Central memory CD8-positive, alpha-beta T cell (primary cell): ENCODE measurements around the gene AMBP.
A peak's percentile ranks its signal among the peaks of the same experiment; 100 is the strongest.
"Not testable (repeated sequence)": the region's sequence is repeated elsewhere in the genome, so short reads cannot be mapped to it uniquely, and the experiment has no call there.

Experiments used
- ATAC-seq: fragments of 150-1000 bp; cut with Tn5 transposase; replicated peaks from 2 replicates; pipeline ENCODE4 v1.10.0; 2022; ENCODE audit warnings: mild to moderate bottlenecking, moderate FRiP score, moderate number of reproducible peaks; ENCODE audit not compliant: poor library complexity, severe bottlenecking; ENCODE audit errors: extremely low read depth
- DNase-seq, 2 donors: peaks; one replicate each; pipeline ENCODE4 v3.0.0; 2021; ENCODE audit warnings: low spot score in 2 of 2
- H3K27ac Mint-ChIP-seq: one replicate; pipeline ENCODE4 v1.8.0; 2022; ENCODE audit warnings: low read depth, mild to moderate bottlenecking, moderate library complexity, mixed read lengths
- H3K27me3 Mint-ChIP-seq: one replicate; pipeline ENCODE4 v1.8.0; 2022; ENCODE audit warnings: mixed read lengths
- H3K36me3 Mint-ChIP-seq: one replicate; pipeline ENCODE4 v1.8.0; 2022; ENCODE audit warnings: mild to moderate bottlenecking, moderate library complexity, mixed read lengths; ENCODE audit not compliant: insufficient read depth
- H3K4me1 Mint-ChIP-seq: one replicate; pipeline ENCODE4 v1.8.0; 2022; ENCODE audit warnings: mixed read lengths
- H3K4me3 Mint-ChIP-seq: one replicate; pipeline ENCODE4 v1.8.0; 2022; ENCODE audit warnings: mild to moderate bottlenecking, moderate library complexity, mixed read lengths
- H3K9me3 Mint-ChIP-seq: one replicate; pipeline ENCODE4 v1.8.0; 2022; ENCODE audit warnings: mixed read lengths

The AMBP gene

DNA sequence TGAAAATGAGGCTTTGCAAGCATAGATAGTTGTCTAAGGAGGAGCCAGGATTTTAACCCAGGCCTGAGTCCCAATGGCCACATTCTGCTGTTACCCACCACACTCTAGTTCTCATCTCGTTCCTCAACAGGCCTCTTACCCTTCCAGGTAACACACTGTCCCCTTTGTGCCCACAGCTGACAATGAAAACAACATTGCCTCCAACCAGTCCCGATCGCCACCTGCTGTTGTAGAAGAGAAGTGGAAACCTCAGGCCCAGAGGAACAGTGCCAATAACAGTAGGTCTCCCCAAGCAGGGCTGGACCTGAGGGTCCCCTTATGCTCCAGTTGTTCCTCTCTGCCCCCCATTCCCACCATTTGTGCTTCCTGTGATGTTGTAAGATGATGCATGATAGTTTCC lies 30.4 kb downstream of the AMBP start:
- peaks cover 2% of the 10 kb centered on the region for H3K36me3 Mint-ChIP-seq
- DNase-seq (peak in 1 of 2 donors; percentile 7), ATAC-seq (no peak)
- H3K27me3 Mint-ChIP-seq, result peaks cover 32% of the 10 kb centered on the region
- H3K9me3 Mint-ChIP-seq, result no peaks in the 10 kb centered on the region
- no peak overlapping the region for H3K27ac Mint-ChIP-seq
- H3K4me1 Mint-ChIP-seq, result no peaks in the 10 kb centered on the region
- H3K4me3 Mint-ChIP-seq, result no peak overlapping the region

DNA sequence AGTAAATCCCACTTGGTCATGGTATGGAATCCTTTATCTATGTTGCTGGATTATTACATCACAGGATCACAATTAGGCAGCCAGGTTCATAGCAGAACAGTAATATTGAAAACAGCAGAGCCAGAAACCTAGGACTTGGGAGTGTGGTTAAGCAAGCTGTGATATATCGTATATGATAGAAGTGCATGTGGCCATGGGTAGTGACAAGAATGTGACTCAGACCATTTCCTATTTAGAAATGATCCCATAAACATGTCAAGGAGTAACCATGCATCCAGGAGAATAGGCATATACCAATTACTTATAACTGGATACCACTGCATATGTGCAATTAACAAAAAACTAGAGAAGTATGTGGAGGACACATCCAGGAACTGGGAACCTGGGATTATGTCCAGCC lies 31.2 kb downstream of the AMBP start:
- Mint-ChIP-seq H3K27me3 (peaks cover 32% of the 10 kb centered on the region), H3K9me3 (no peaks in the 10 kb centered on the region), H3K4me3 (no peak overlapping the region), H3K27ac (no peak overlapping the region), H3K4me1 (no peaks in the 10 kb centered on the region), H3K36me3 (peaks cover 4% of the 10 kb centered on the region)
- DNase-seq (no peak), ATAC-seq (no peak)

DNA sequence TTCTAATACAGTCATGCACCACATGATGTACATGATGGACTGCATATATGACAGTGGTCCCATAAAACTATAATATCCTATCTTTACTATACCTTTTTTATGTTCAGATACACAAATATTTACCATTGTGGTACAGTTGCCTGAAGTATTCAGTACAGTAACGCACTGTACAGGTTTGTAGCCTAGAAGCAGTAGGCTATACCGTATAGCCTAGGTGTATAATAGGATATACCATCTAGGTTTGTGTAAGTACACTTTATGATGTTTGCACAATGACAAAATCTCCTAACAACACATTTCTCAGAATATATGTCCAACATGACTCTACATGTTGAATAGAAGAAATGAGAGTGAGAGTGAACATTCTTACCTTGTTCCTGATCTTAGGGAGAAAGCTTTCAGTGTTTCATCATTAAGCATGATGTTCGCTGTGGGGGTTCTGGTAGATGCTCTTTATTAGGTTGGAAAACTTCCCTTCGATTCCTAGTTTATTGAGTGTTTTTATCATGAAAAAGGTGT lies 31.8 kb downstream of the AMBP start:
- peaks cover 4% of the 10 kb centered on the region for H3K36me3 Mint-ChIP-seq
- H3K4me1 Mint-ChIP-seq, result no peaks in the 10 kb centered on the region
- peaks cover 32% of the 10 kb centered on the region for H3K27me3 Mint-ChIP-seq
- ATAC-seq (no peak), DNase-seq (no peak)
- H3K27ac Mint-ChIP-seq, result no peak overlapping the region
- H3K9me3 Mint-ChIP-seq, result no peaks in the 10 kb centered on the region
- H3K4me3 Mint-ChIP-seq, result no peak overlapping the region

DNA sequence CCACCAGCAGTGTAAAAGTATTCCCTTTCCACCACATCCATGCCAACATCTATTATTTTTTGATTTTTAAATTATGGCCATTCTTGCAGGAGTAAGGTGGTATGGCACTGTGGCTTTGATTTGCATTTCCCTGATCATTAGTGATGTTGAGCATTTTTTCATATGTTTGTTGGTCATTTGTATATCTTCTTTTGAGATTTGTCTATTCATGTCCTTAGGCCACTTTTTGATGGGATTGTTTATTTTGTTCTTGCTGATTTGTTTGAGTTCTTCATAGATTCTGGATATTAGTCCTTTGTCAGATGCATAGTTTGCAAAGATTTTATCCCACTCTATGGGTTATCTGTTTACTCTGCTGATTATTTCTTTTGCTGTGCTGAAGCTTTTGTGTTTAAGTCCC lies 34.4 kb downstream of the AMBP start:
- H3K36me3 Mint-ChIP-seq, H3K4me3 Mint-ChIP-seq, H3K27ac Mint-ChIP-seq: not testable (repeated sequence)

DNA sequence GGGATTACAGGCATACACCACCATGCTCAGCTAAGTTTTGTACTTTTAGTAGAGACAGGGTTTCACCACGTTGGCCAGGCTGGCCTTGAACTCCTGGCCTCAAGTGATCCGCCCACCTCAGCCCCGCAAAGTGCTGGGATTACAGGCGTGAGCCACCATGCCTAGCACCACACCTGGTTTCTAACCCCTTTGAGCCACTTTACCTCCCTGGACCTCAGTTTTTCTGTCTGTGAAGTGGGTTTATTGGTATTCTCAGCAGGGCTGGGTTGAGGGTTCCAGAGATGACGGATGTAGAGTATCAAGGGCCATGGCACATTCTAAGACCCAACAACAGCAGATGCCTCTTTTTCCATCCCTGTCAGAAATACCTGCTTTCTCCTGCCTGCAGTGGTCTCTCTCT lies 38.6 kb downstream of the AMBP start:
- ATAC-seq, result no peak
- no peak for DNase-seq
- Mint-ChIP-seq H3K9me3 (no peaks in the 10 kb centered on the region), H3K36me3 (peaks cover 3% of the 10 kb centered on the region), H3K4me3 (no peak overlapping the region), H3K27ac (no peak overlapping the region), H3K4me1 (no peaks in the 10 kb centered on the region), H3K27me3 (peaks cover 4% of the 10 kb centered on the region)

More for the DNA sequence above, 34.4 kb downstream of the AMBP start:
- ATAC-seq, DNase-seq, H3K9me3 Mint-ChIP-seq, H3K4me1 Mint-ChIP-seq: not testable (repeated sequence)
- peaks cover 32% of the 10 kb centered on the region for H3K27me3 Mint-ChIP-seq

DNA sequence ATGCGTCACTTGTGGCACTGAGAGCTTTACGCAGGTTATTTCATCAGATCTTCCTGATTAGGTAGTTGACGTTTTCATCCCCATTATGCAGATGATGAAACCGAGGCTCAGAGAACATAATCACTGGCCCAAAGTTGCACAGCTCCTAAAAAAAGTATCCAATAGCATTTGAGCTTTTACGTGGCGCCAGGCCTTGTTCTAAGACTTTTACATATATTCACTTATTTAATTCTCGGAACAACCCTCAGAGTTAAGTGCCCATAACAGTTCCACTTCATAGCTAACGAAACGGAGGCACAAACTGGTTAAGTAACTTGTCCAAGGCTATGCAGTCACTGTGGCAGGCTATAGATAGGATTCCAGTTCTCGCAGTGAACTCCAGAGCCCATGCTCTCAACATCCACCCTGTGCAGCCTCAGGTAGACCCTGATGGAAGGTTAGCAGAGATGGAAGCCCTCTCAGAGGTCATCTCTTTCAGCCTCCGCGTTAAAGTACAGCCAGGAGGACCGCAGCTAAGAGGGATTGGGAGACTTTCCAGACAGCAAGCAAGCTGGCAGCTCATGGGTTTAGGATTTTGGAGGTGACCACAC lies 39.3 kb downstream of the AMBP start:
- no peak overlapping the region for H3K27ac Mint-ChIP-seq
- DNase-seq (no peak), ATAC-seq (no peak)
- no peak overlapping the region for H3K4me3 Mint-ChIP-seq
- no peaks in the 10 kb centered on the region for H3K9me3 Mint-ChIP-seq
- H3K27me3 Mint-ChIP-seq, result no peaks in the 10 kb centered on the region
- H3K4me1 Mint-ChIP-seq, result no peaks in the 10 kb centered on the region
- H3K36me3 Mint-ChIP-seq, result peaks cover 3% of the 10 kb centered on the region

DNA sequence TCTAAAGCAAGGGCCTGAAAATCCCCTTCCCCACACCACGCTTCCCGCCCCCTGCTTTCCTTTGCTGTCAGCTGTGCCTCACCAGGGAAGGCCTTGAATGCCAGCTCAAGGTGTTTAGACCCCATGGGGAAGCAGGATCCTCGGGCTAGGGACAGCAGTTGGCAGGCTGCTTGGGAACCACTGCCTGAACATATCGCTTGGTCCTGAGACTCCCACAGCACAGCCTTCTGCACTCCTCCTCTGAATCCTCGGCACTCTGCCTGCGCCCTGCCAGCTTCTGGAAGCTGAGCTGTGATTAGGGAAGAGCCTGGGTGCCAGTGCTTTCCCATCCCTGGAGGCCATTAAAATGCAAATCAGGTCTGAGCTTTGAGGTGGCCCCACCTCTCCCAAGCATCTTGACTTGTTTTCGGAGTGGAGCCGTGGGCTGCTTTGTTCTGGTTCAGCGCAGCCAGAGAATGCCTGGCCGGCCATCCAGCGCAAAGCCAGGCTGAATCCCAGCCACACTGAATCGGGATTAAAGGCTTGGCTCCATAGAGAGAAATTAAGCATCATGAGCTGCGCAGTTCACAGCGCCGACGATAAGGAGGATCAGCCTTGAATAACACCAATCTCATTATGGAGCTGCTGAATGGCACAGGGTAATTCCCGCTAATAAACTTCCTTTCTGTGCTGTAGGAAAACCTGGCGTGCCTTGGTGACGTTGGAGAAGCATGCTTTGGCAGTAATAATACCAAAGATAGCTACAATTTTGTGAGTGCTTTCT lies 40.0 kb downstream of the AMBP start:
- H3K27ac Mint-ChIP-seq, result no peak overlapping the region
- H3K4me1 Mint-ChIP-seq, result no peaks in the 10 kb centered on the region
- no peak overlapping the region for H3K4me3 Mint-ChIP-seq
- no peaks in the 10 kb centered on the region for H3K27me3 Mint-ChIP-seq
- DNase-seq (no peak), ATAC-seq (no peak)
- no peaks in the 10 kb centered on the region for H3K9me3 Mint-ChIP-seq
- peaks cover 3% of the 10 kb centered on the region for H3K36me3 Mint-ChIP-seq

DNA sequence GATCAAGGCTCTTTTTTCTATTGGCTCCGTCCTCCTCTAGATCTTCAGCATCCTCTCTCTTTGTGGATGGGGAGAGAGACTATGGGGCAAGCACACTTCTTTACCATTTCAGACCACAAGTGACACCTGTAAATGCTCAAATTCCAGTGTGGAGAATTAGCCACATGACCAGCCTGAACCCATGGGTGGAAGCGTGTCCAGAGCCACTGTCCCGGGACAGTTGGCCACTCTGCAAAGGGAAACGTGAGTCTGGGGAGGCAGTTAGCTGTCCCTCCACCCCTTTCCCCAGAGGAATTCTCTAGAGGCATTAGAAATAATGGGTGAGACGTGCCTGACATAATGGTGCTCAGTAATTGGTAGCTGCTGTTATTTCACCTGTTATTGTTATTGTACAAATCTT lies 40.9 kb downstream of the AMBP start:
- DNase-seq, result no peak
- no peaks in the 10 kb centered on the region for H3K4me1 Mint-ChIP-seq
- no peaks in the 10 kb centered on the region for H3K9me3 Mint-ChIP-seq
- no peak overlapping the region for H3K4me3 Mint-ChIP-seq
- H3K36me3 Mint-ChIP-seq, result peaks cover 2% of the 10 kb centered on the region
- H3K27ac Mint-ChIP-seq, result no peak overlapping the region
- H3K27me3 Mint-ChIP-seq, result no peaks in the 10 kb centered on the region
- no peak for ATAC-seq

DNA sequence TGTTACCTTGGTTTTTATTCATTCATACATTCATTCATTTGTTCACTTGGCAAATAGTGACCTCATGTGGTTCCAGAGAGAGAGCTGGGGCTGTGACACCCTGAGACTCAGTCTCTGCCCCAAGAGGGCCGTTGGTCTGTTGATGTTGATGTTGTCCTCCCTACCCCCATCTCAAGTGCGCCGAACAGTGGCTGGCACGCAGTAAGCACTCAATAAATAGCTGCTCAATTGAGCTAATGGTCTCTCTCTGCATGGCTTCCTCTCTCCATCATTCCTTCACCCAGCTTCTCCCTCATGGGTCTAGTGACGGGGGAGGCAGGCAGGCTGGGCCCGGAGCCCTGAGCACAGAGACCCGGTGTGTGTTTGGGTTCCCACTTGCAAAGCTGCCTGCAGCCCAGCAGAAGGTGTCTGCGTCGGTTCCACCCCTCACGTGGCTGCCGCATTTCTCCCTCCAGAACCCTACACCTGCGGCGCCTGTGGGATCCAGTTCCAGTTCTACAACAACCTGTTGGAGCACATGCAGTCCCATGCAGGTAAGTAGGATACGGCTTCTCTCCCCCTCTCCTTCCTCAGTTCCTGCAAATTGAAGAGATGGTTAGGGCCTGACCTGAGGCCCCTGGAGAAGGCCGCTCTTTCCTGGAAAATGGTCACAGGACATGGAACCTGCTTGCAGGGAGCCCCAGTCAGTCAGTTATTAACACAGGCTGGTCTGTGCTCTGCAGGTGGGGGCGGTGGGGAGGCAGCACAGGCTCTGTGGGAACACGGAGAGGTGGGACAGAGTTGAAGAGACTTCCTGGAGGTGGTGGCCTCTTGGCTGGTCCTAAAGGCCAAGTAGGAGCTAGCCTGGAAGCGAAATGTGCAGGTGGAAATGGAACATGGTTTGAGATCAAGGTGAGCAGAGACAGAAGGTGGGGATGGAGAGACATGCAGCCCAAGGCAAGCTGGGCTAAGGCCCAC lies 42.0 kb downstream of the AMBP start:
- no peak overlapping the region for H3K27ac Mint-ChIP-seq
- no peaks in the 10 kb centered on the region for H3K27me3 Mint-ChIP-seq
- ATAC-seq (no peak), DNase-seq (no peak)
- no peaks in the 10 kb centered on the region for H3K9me3 Mint-ChIP-seq
- peaks cover 2% of the 10 kb centered on the region for H3K36me3 Mint-ChIP-seq
- H3K4me3 Mint-ChIP-seq, result no peak overlapping the region
- H3K4me1 Mint-ChIP-seq, result no peaks in the 10 kb centered on the region

DNA sequence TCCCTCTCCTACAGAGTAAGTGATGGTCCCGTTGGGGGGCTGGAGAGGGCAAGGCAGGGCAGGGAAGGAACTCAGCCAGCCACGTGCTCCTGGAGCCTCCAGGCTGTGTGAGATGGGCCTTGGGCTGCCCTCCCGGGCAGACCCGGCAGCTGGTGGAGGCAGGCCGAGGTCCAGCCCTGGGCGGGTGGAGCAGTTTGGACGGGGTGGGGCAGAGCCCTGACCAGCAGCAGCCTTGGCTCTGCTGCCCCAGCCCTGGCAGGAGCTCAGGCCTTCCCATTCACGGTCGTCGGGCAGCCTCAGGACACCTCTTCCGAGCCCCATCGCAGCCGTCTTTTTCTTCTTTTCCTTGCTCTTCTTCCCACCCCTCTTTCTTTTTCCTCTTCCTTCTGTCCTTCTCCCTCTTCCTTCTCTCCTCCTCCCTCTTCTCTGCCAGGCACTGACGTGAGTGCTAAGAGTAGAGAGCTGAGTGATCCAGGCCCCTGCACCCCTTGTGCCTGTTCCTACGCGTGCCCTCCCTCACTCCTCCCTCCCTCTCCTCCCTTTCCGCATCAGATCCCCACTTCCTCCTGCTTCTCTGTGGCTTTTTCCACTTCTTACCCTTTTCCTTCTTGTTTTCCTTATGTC lies 42.8 kb downstream of the AMBP start:
- no peak for DNase-seq
- no peak overlapping the region for H3K27ac Mint-ChIP-seq
- no peak overlapping the region for H3K4me3 Mint-ChIP-seq
- H3K27me3 Mint-ChIP-seq, result no peaks in the 10 kb centered on the region
- H3K4me1 Mint-ChIP-seq, result no peaks in the 10 kb centered on the region
- H3K36me3 Mint-ChIP-seq, result peaks cover 2% of the 10 kb centered on the region
- ATAC-seq, result no peak
- H3K9me3 Mint-ChIP-seq, result no peaks in the 10 kb centered on the region

DNA sequence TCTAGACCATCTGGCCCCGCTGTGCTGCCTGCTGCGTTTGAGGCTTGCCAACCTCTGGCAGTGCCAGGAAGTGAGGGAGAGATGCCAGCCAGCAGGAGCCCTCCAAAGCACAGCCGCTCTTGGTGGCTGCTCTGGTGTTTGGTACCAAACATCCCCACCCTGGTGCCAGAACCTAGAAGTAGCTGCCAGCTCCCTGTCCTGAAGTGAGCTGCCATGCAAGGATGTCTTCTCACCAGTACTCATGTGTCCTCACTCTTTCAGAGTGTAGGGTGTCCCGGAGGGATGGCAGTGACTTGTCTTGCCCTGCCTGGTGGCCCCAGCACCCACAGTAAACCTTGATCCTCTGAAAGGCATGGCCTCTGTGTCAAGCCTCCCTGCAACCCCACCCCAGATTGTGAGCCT lies 43.4 kb downstream of the AMBP start:
- no peak overlapping the region for H3K27ac Mint-ChIP-seq
- DNase-seq, result no peak

DNA sequence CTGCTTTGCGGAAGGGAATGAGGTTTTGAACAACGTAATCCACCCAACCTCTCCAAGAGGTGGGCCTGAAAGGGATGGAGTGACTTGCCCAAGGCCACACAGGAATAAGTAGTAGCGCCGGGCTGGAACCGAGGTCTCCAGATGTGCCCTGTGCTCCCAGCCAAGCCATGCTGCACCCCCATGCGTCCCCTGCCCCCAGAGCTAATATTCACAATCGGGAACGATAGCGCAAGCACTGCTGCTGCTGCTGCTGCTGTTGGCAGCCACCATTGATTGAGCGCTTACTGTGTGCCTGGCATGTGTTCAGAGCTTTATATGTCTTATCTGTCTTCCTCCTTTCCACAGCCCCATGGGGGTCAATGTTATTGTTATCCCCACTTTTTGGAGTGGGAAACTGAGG lies 43.9 kb downstream of the AMBP start:
- Mint-ChIP-seq H3K36me3 (peaks cover under 1% of the 10 kb centered on the region), H3K4me3 (no peak overlapping the region), H3K27ac (no peak overlapping the region), H3K9me3 (no peaks in the 10 kb centered on the region), H3K27me3 (no peaks in the 10 kb centered on the region), H3K4me1 (no peaks in the 10 kb centered on the region)
- ATAC-seq, result no peak
- DNase-seq, result no peak

More for the DNA sequence above, 43.4 kb downstream of the AMBP start:
- no peaks in the 10 kb centered on the region for H3K4me1 Mint-ChIP-seq
- H3K27me3 Mint-ChIP-seq, result no peaks in the 10 kb centered on the region
- no peak for ATAC-seq
- H3K4me3 Mint-ChIP-seq, result no peak overlapping the region
- H3K36me3 Mint-ChIP-seq, result peaks cover 2% of the 10 kb centered on the region
- no peaks in the 10 kb centered on the region for H3K9me3 Mint-ChIP-seq
